ENCODE results near the gene APOL6. TPM values are rescaled to one million over a fixed set of nuclear protein-coding genes. Genes with fewer than 3 reads are reported as not detected.

The APOL6 gene
- total RNA-seq, 2 donors from 2014 or later = 6.0 to 7.9 TPM

DNA sequence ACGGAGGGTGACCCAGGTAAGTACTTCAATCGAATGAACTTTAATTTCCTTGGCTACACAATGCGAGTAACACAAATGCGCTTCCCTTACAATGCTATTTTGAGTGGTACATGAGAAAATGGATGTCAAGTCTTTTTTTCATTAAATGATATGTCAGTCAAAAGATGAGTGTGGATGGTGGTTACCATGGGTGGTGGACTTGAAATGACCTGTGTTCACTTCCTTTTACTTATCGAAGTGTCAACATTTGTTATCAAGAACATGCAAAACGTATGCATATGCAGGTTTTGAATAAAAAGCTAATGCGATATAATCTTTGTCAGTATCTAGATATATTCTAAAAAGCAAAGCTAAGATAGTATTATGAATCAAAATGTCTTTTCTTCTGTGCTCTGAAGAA is 60.7 kb downstream of the APOL6 start:
- TF ChIP-seq POLR2A (IDR thresholded peaks at IDR 0.05) = no peak
- TF ChIP-seq, protein P1, sequence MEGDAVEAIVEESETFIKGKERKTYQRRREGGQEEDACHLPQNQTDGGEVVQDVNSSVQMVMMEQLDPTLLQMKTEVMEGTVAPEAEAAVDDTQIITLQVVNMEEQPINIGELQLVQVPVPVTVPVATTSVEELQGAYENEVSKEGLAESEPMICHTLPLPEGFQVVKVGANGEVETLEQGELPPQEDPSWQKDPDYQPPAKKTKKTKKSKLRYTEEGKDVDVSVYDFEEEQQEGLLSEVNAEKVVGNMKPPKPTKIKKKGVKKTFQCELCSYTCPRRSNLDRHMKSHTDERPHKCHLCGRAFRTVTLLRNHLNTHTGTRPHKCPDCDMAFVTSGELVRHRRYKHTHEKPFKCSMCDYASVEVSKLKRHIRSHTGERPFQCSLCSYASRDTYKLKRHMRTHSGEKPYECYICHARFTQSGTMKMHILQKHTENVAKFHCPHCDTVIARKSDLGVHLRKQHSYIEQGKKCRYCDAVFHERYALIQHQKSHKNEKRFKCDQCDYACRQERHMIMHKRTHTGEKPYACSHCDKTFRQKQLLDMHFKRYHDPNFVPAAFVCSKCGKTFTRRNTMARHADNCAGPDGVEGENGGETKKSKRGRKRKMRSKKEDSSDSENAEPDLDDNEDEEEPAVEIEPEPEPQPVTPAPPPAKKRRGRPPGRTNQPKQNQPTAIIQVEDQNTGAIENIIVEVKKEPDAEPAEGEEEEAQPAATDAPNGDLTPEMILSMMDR (IDR thresholded peaks at IDR 0.05) = no peak

DNA sequence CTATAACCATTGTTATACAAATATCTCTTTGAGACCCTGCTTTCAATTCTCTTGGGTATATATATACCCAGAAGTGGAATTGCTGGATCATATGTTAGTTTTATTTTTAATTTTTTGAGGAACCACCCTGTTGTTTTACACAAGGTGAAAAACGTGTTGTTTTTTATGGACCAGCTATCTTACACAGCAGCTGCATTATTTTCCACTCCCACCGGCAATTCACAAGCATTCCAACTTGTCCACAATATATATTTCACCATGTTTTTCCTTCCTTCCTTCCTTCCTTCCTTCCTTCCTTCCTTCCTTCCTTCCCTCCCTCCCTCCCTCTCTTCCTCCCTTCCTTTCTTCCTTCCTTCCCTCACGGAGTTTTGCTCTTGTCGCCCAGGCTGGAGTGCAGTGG is 63.1 kb downstream of the APOL6 start:
- Histone ChIP-seq H3K27me3 (no peaks in the 10 kb centered on the region), H3K4me1 (no peaks in the 10 kb centered on the region), H3K27ac (no peak overlapping the region), H3K4me3 (no peak overlapping the region), H3K9me3 (peaks cover 0 to 5% (median 0%) of the 10 kb centered on the region in 3 donors), H3K36me3 (replicated peaks in 1 of 2; ENCODE audit: insufficient read depth in 1 of 2, low read depth in 2 of 2) (no peaks in the 10 kb centered on the region)
- ATAC-seq (no peak), DNase-seq (no peak)
- intact Hi-C loops (cut with DNase I) = no loop called here
- WGBS, 2 donors = 80 to 81% methylated on average over 4 of the region's 4 CpGs
- no peak for TF ChIP-seq POLR2A (IDR thresholded peaks at IDR 0.05)
- TF ChIP-seq, protein P1 (IDR thresholded peaks at IDR 0.05) = no peak

More for the DNA sequence above, 60.7 kb downstream of the APOL6 start:
- WGBS, 2 donors = 55 to 71% methylated on average over 7 of the region's 7 CpGs
- no peaks in the 10 kb centered on the region for H3K27me3 ChIP-seq
- no peak overlapping the region for H3K4me3 ChIP-seq
- peaks cover 0 to 5% (median 0%) of the 10 kb centered on the region in 3 donors for H3K9me3 ChIP-seq
- H3K36me3 ChIP-seq (replicated peaks in 1 of 2; ENCODE audit: insufficient read depth in 1 of 2, low read depth in 2 of 2) = no peaks in the 10 kb centered on the region
- H3K4me1 ChIP-seq = no peaks in the 10 kb centered on the region
- intact Hi-C loops (cut with DNase I) = no loop called here
- no peak overlapping the region for H3K27ac ChIP-seq
- DNase-seq = no peak
- ATAC-seq = no peak

DNA sequence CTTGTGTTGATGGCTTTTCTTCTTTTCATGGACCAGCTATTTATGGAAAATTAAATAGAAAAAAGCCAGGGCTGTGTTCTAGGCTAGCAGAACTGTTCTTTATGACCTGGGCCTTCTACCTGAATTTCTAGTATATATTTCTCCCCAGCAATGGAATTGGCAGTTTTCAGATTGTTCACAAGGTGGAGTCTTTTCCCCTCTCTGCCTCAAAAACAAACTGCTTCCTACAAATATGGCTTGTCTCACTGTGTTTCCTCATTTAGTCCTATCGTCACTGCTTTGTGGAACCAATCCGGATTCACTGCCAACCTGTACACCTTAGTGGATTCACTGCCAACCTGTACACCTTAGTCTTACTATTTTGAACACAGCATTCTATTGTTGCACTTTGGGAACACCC is 64.4 kb downstream of the APOL6 start:
- H3K4me3 ChIP-seq = no peak overlapping the region
- H3K4me1 ChIP-seq = no peaks in the 10 kb centered on the region
- TF ChIP-seq, protein P1 (IDR thresholded peaks at IDR 0.05) = no peak
- no peak for TF ChIP-seq POLR2A (IDR thresholded peaks at IDR 0.05)
- intact Hi-C loops (cut with DNase I) = no loop called here
- H3K27me3 ChIP-seq = no peaks in the 10 kb centered on the region
- DNase-seq = no peak
- ATAC-seq = no peak
- no peaks in the 10 kb centered on the region for H3K36me3 ChIP-seq (replicated peaks in 1 of 2; ENCODE audit: insufficient read depth in 1 of 2, low read depth in 2 of 2)
- 74 to 100% methylated on average over 2 of the region's 2 CpGs for WGBS, 2 donors
- H3K27ac ChIP-seq = no peak overlapping the region
- H3K9me3 ChIP-seq = peaks cover 0 to 5% (median 0%) of the 10 kb centered on the region in 3 donors

DNA sequence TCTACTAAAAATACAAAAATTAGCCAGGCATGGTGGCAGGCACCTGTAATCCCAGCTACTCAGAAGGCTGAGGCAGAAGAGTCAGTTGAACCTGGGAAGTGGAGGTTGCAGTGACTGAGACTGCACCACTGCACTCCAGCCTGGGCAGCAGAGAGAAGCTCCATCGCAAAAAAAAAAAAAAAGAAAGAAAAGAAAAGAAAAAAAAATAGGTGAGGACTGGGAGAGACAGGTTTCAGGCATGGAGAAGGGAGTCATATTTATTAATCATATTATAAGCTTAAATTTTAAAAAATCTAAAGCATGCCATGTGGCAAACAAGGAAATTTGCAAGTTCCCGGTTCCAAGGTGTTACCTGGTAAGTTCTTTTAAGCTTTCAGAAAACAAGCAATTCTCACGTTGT is 69.3 kb downstream of the APOL6 start, which contains the start of gene APOL5:
Gene APOL5, plus strand, starts transcription at position 301 of the 400 bp plus-strand sequence. Its CDS starts 0 bp downstream, at position 301.
- H3K36me3 ChIP-seq (replicated peaks in 1 of 2; ENCODE audit: insufficient read depth in 1 of 2, low read depth in 2 of 2) = no peaks in the 10 kb centered on the region
- no peak within 1 kb of the TSS for H3K4me3 ChIP-seq
- H3K27me3 ChIP-seq = no peaks in the 10 kb centered on the region
- no peak within 1 kb of the TSS for H3K27ac ChIP-seq
- peaks cover 0 to 5% (median 0%) of the 10 kb centered on the region in 3 donors for H3K9me3 ChIP-seq
- intact Hi-C loops (cut with DNase I) = no loop called here
- TF ChIP-seq, protein P1 (IDR thresholded peaks at IDR 0.05) = no peak
- TF ChIP-seq POLR2A (IDR thresholded peaks at IDR 0.05) = no peak
- 62 to 66% methylated on average over 3 of the region's 3 CpGs for whole genome bisulfite sequencing, 2 donors
- no peak for ATAC-seq
- no peak for DNase-seq
- H3K4me1 ChIP-seq = no peaks in the 10 kb centered on the region

Other genes starting within 250 kb of the APOL6 start
- gene MCM5, start 248.3 kb upstream of the APOL6 start, total RNA-seq = 1 to 10 TPM; 7.9 to 9.3 TPM
- gene RASD2, start 107.6 kb upstream of the APOL6 start, total RNA-seq = 1 to 10 TPM in 1 of 2 donors, under 1 TPM in 1; 0.26 to 3.6 TPM
- 1 to 10 TPM in 1 of 2 donors, not detected in 1; 1.3 TPM for gene MB, start 31.1 kb upstream of the APOL6 start, total RNA-seq
- gene APOL5, start 69.4 kb downstream of the APOL6 start, total RNA-seq = not detected

Measured in body of pancreas (tissue), 4 donors.